ENCODE measurements around the gene BOC. TPM values are rescaled to one million over a fixed set of nuclear protein-coding genes. Genes with fewer than 3 reads are reported as not detected.

The BOC gene
- total RNA-seq, 1 donor from 2014 or later: 4.7 TPM

- DNase-seq (ENCODE audit: low read depth): no peak
- TF ChIP-seq CTCF (IDR thresholded peaks at IDR 0.05; ENCODE audit: insufficient read depth, low read length, poor library complexity, severe bottlenecking): no peak
- no peak overlapping the region for H3K4me3 ChIP-seq (ENCODE audit: low read depth, low read length)
These were observed 60.4 kb downstream of the BOC start for GRCh38 chr3:113271594-113272384.

GRCh38 chr3:113272385-113272779, 61.0 kb downstream of the BOC start:
- no peak overlapping the region for H3K4me3 ChIP-seq (ENCODE audit: low read depth, low read length)
- DNase-seq (ENCODE audit: low read depth): no peak
- no peak for TF ChIP-seq CTCF (IDR thresholded peaks at IDR 0.05; ENCODE audit: insufficient read depth, low read length, poor library complexity, severe bottlenecking)
- no peaks in the 10 kb centered on the region for H3K27me3 ChIP-seq (ENCODE audit: control insufficient read depth, insufficient read depth, low read length)
- H3K36me3 ChIP-seq (ENCODE audit: control insufficient read depth, insufficient read depth, low read length): no peaks in the 10 kb centered on the region

More at GRCh38 chr3:113271594-113272384, 60.4 kb downstream of the BOC start:
- H3K27me3 ChIP-seq (ENCODE audit: control insufficient read depth, insufficient read depth, low read length): no peaks in the 10 kb centered on the region
- no peaks in the 10 kb centered on the region for H3K36me3 ChIP-seq (ENCODE audit: control insufficient read depth, insufficient read depth, low read length)

- H3K4me3 ChIP-seq (ENCODE audit: low read depth, low read length): no peak overlapping the region
- no peak for TF ChIP-seq CTCF (IDR thresholded peaks at IDR 0.05; ENCODE audit: insufficient read depth, low read length, poor library complexity, severe bottlenecking)
- no peak for DNase-seq (ENCODE audit: low read depth)
- no peaks in the 10 kb centered on the region for H3K27me3 ChIP-seq (ENCODE audit: control insufficient read depth, insufficient read depth, low read length)
- H3K36me3 ChIP-seq (ENCODE audit: control insufficient read depth, insufficient read depth, low read length): no peaks in the 10 kb centered on the region
These were observed 61.7 kb downstream of the BOC start for GRCh38 chr3:113273011-113273410.

GRCh38 chr3:113273604-113274378, 62.4 kb downstream of the BOC start:
- Histone ChIP-seq H3K4me3 (ENCODE audit: low read depth, low read length) (no peak overlapping the region), H3K36me3 (ENCODE audit: control insufficient read depth, insufficient read depth, low read length) (no peaks in the 10 kb centered on the region), H3K27me3 (ENCODE audit: control insufficient read depth, insufficient read depth, low read length) (no peaks in the 10 kb centered on the region)
- TF ChIP-seq CTCF (IDR thresholded peaks at IDR 0.05; ENCODE audit: insufficient read depth, low read length, poor library complexity, severe bottlenecking): no peak
- DNase-seq (ENCODE audit: low read depth): no peak

GRCh38 chr3:113274425-113275257, 63.3 kb downstream of the BOC start:
- Histone ChIP-seq H3K36me3 (ENCODE audit: control insufficient read depth, insufficient read depth, low read length) (no peaks in the 10 kb centered on the region), H3K27me3 (ENCODE audit: control insufficient read depth, insufficient read depth, low read length) (no peaks in the 10 kb centered on the region), H3K4me3 (ENCODE audit: low read depth, low read length) (no peak overlapping the region)
- TF ChIP-seq CTCF (IDR thresholded peaks at IDR 0.05; ENCODE audit: insufficient read depth, low read length, poor library complexity, severe bottlenecking): no peak
- DNase-seq (ENCODE audit: low read depth): no peak

Data from kidney epithelial cell (primary cell).